Endothelial cell of umbilical vein (primary cell): ENCODE results near the gene MOK. TPM values are rescaled to one million over a fixed set of nuclear protein-coding genes. Genes with fewer than 3 reads are reported as not detected.

ENCODE experiments used
- BruUV-seq: library from RNA; stranded (reverse); fragments of 400-500 nt; replicated peaks from 2 replicates; lab custom pipeline; 2021; lab: Mats Ljungman, UMichigan
- CTCF ChIA-PET: fragments of 300-600, 350-600 bp; sonication (Branson Sonifier 250); formaldehyde crosslinking; loops from one replicate; lab custom pipeline; 2021; ENCODE audit warnings: antibody characterized with exemption, inconsistent platforms; lab: Charles Lee
- POLR2A ChIA-PET: fragments of 300-600, 350-600 bp; sonication (Branson Sonifier 250); formaldehyde crosslinking; loops from one replicate; lab custom pipeline; 2021; ENCODE audit warnings: antibody characterized with exemption, inconsistent platforms; lab: Charles Lee
- DNase-seq: peaks from one replicate; pipeline ENCODE4 v3.0.0-alpha.2; 2011; ENCODE audit warnings: low read depth, low spot score
- FAIRE-seq: peaks from 2 replicates; lab custom pipeline; 2011; peaks lifted over from hg19 to GRCh38; lab: Jason Lieb, UNC
- H2AFZ ChIP-seq: 2 replicates; pipeline ENCODE4 v1.6.0; 2012; ENCODE audit warnings: low read depth, low read length, control low read depth, inconsistent platforms
- H3K27ac ChIP-seq: 2 replicates; pipeline ENCODE4 v1.5.1; 2011; ENCODE audit warnings: low read depth, mild to moderate bottlenecking, control low read depth, low read length, moderate library complexity; ENCODE audit not compliant: insufficient read depth
- H3K27me3 ChIP-seq, 2 experiments: 2 replicates each; pipeline versions ENCODE4 v1.6.0 to v1.6.1; 2011; ENCODE audit warnings: low read length in 2 of 2, mixed read lengths in 1 of 2; ENCODE audit not compliant: control insufficient read depth in 2 of 2, insufficient read depth in 2 of 2
- H3K36me3 ChIP-seq, 2 experiments: 2 replicates in 1 of 2; 3 replicates in 1 of 2; pipeline ENCODE4 v1.5.1; 2011; ENCODE audit warnings: low read length in 2 of 2, mild to moderate bottlenecking in 1 of 2, moderate library complexity in 1 of 2; ENCODE audit not compliant: control insufficient read depth in 2 of 2, insufficient read depth in 2 of 2; ENCODE audit errors: extremely low read depth in 1 of 2
- H3K4me1 ChIP-seq: 3 replicates; pipeline ENCODE4 v1.5.1; 2011; ENCODE audit warnings: mild to moderate bottlenecking, low read length; ENCODE audit not compliant: control insufficient read depth, insufficient read depth; ENCODE audit errors: extremely low read depth
- H3K4me2 ChIP-seq: 2 replicates; pipeline ENCODE4 v1.6.1; 2011; ENCODE audit warnings: low read length, control low read depth, mixed read lengths; ENCODE audit not compliant: insufficient read depth
- H3K4me3 ChIP-seq, 3 experiments: fragments of 200-600 bp in 1 of 3; sonication (generic), shearing (Covaris generic) in 1 of 3; replicated peaks in 1 of 3; 2 replicates each; pipeline ENCODE4 v1.5.1; 2011 to 2016; ENCODE audit warnings: control low read depth in 3 of 3, low read length in 3 of 3, mild to moderate bottlenecking in 2 of 3, inconsistent platforms in 1 of 3, low read depth in 1 of 3, moderate library complexity in 1 of 3; ENCODE audit not compliant: insufficient read depth in 1 of 3
- H3K79me2 ChIP-seq: 2 replicates; pipeline ENCODE4 v1.6.0; 2012; ENCODE audit warnings: low read length, inconsistent platforms; ENCODE audit not compliant: control insufficient read depth, insufficient read depth
- H3K9ac ChIP-seq: replicated peaks from 2 replicates; pipeline ENCODE3; 2011; ENCODE audit warnings: low read length, control low read depth; ENCODE audit not compliant: insufficient read depth; ENCODE audit errors: extremely low read depth
- H3K9me1 ChIP-seq: replicated peaks from 3 replicates; pipeline ENCODE4 v1.6.0; 2011; ENCODE audit warnings: mild to moderate bottlenecking, low read length; ENCODE audit not compliant: control insufficient read depth, insufficient read depth; ENCODE audit errors: extremely low read depth
- H3K9me3 ChIP-seq: replicated peaks from 2 replicates; pipeline ENCODE4 v1.5.1; 2012; ENCODE audit warnings: low read length, inconsistent platforms; ENCODE audit not compliant: control insufficient read depth, insufficient read depth
- H4K20me1 ChIP-seq: replicated peaks from 2 replicates; pipeline ENCODE3; 2011; ENCODE audit warnings: mild to moderate bottlenecking, low read length; ENCODE audit not compliant: control insufficient read depth, insufficient read depth; ENCODE audit errors: extremely low read depth
- GATA2 ChIP-seq: IDR thresholded peaks from 2 replicates; pipeline ENCODE4 v1.7.0; 2011; ENCODE audit warnings: low read depth, mild to moderate bottlenecking, moderate library complexity, mixed read lengths, low read length; ENCODE audit not compliant: insufficient read length, insufficient read depth
- MAX ChIP-seq: IDR thresholded peaks from 2 replicates; pipeline ENCODE4 v1.6.1; 2011; ENCODE audit not compliant: insufficient read depth, insufficient read length
- MYC ChIP-seq: IDR thresholded peaks from one replicate; pipeline ENCODE4 v1.6.1; 2011; ENCODE audit warnings: mild to moderate bottlenecking, low read depth, low read length
- POLR2A ChIP-seq: IDR thresholded peaks from 2 replicates; pipeline ENCODE4 v1.6.1; 2012; ENCODE audit warnings: low read depth, mild to moderate bottlenecking, control low read depth, low read length
- POLR2AphosphoS5 ChIP-seq: IDR thresholded peaks from 2 replicates; pipeline ENCODE4 v1.6.1; 2012; ENCODE audit warnings: low read depth, mild to moderate bottlenecking, control low read depth, low read length, moderate library complexity; ENCODE audit not compliant: insufficient read depth
- dilution Hi-C: fragments of 300-500 bp; cut with MboI; formaldehyde crosslinking; loops from one replicate; pipeline ENCODE4 v1.15.0; 2019; ENCODE audit warnings: low sequenced_read_pairs; ENCODE audit not compliant: extremely low pct_ligation_motif_present
- intact Hi-C: fragments of 100-400 bp; cut with micrococcal nuclease; formaldehyde crosslinking; loops from one replicate; pipeline ENCODE4 v1.10.0; 2022
- polyA plus RNA-seq, 4 experiments: library from polyadenylated mRNA; depleted of rRNA in 3 of 4; stranded (reverse) in 3 of 4; unstranded in 1 of 4; fragments of >200 nt; gene quantifications; 2 replicates each; pipeline versions ENCODE4 v1.2.1 to v1.2.3, GENCODE V29; 2011 to 2012; ENCODE audit warnings: missing spikeins in 1 of 4
- total RNA-seq: library from RNA; stranded (reverse); gene quantifications from 2 replicates; pipeline ENCODE4 v1.2.3, GENCODE V29; 2021

MOK gene
- total and polyA plus RNA-seq, 2 donors (not counting 3 experiments of a cell fraction or from before 2014, with no cell fraction given), result 6.1 to 8.6 TPM

- no peak overlapping the region for H3K27ac ChIP-seq
- H3K4me2 ChIP-seq, result no peak overlapping the region
- no peak overlapping the region for H3K4me3 ChIP-seq
- H3K9me1 ChIP-seq, result no peaks in the 10 kb centered on the region
- H4K20me1 ChIP-seq, result no peaks in the 10 kb centered on the region
- H2AFZ ChIP-seq, result no peak overlapping the region
- H3K27me3 ChIP-seq, result no peaks in the 10 kb centered on the region
- no peaks in the 10 kb centered on the region for H3K79me2 ChIP-seq
- no peak for DNase-seq
- ChIA-PET POLR2A (no interaction called here), CTCF (interaction anchor here (0.6 to 2.6 kb wide), 3 partner anchors 34 to 83 kb away, joined by 3 to 12 read pairs (median 3); partner anchors contain the start of gene MOK)
- H3K9ac ChIP-seq, result no peak overlapping the region
- no peak for FAIRE-seq
- no peaks in the 10 kb centered on the region for H3K9me3 ChIP-seq
- no peaks in the 10 kb centered on the region for H3K36me3 ChIP-seq
- intact Hi-C loops (loop anchor here (10.0 kb wide), 1 partner anchor 283 kb away; no protein-coding TSS in a partner anchor), dilution Hi-C loops (no loop called here)
- BruUV-seq, result no TSS peak
- peaks cover 3% of the 10 kb centered on the region for H3K4me1 ChIP-seq
- TF ChIP-seq MYC (no peak), GATA2 (no peak), POLR2A (no peak), MAX (no peak), POLR2AphosphoS5 (no peak)
Observed at GRCh38 chr14:102231476-102232347, 73.3 kb downstream of the MOK start.
